ENCODE data around the gene DHRS1.

DHRS1 gene

GRCh38 chr14:24309538-24310264 lies 10.1 kb upstream of the DHRS1 start, which contains the start of gene LTB4R2:
Gene LTB4R2, plus strand, starts transcription at chr14:24310140. Its CDS starts 525 bp downstream, at chr14:24310665.
- DNase-seq (ENCODE audit: low read depth in 2 of 2) = no peak

GRCh38 chr14:24308342-24309124 lies 9.0 kb upstream of the DHRS1 start:
- DNase-seq (ENCODE audit: low read depth in 2 of 2) = no peak

- no peak for DNase-seq (ENCODE audit: low read depth in 2 of 2)
These were observed 8.2 kb upstream of the DHRS1 start, which contains the start of gene CIDEB for GRCh38 chr14:24307575-24308341. Gene CIDEB, minus strand, starts transcription at chr14:24307977. Its CDS starts 119 bp downstream, at chr14:24307858.

DNA sequence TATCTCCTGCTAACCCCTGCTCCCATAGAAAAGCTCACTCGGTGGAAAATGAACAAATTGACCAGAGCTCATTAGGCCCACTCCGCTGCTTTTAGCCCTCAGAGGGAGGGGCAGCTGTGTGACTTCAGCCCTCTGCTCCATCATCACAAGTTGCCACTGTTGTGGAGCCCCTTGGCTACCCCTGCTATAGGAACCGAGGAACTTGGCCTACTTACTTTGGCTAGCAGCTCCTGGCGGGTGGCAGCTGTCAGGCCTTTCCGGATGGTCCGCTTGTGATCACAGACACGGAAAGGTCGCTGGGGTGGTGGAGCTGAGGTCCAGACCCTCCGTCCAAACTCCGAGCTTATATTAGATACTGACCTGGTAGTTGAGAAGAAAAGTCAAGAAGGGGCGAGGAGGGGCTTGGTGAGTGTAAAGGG lies 7.6 kb upstream of the DHRS1 start:
- DNase-seq (ENCODE audit: low read depth in 2 of 2) = no peak

DNA sequence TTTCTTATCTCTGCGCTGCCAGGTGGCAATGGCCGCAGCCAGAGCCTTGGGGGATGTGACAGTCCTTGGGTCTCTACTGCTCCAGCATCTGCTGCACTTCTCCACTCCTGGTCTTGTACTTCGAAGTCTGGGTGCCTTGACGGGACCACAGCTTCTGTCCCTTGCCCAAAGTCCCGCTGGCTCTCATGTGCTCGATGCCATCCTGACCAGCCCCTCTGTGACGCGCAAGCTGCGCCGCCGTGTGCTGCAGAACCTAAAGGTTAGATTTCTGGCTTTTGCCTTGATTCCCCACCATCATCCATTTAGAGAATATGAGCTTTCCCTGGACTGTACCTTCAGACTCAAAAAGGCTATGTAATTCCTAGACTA lies 4.4 kb upstream of the DHRS1 start:
- no peak for DNase-seq (ENCODE audit: low read depth in 2 of 2)

DNA sequence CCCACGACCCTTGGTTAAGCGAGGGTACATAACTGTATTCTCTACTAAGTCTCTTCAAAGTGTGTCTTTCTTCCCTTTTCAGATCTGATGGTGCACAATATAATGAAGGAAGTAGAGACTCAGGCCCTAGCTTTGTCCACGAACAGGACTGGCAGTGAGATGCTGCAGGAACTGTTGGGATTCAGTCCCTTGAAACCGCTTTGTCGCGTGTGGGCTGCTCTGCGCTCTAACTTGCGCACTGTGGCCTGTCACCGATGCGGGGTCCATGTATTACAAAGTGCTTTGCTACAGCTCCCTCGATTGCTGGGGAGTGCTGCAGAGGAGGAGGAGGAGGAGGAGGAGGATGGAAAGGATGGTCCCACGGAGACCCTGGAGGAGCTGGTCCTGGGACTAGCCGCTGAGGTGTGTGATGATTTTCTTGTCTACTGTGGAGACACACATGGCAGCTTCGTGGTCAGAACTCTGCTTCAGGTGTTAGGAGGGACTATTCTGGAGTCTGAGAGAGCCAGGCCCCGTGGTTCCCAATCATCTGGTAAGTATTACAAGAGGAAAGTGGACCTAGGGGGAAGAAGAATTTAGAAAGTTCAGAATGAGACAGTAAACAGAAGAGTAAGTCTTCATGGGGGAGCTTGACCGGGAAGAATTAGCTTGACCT lies 873 bp upstream of the DHRS1 start:
- no peak for DNase-seq (ENCODE audit: low read depth in 2 of 2)

GRCh38 chr14:24298892-24299254 lies 707 bp downstream of the DHRS1 start:
- no peak for DNase-seq (ENCODE audit: low read depth in 2 of 2)

DNA sequence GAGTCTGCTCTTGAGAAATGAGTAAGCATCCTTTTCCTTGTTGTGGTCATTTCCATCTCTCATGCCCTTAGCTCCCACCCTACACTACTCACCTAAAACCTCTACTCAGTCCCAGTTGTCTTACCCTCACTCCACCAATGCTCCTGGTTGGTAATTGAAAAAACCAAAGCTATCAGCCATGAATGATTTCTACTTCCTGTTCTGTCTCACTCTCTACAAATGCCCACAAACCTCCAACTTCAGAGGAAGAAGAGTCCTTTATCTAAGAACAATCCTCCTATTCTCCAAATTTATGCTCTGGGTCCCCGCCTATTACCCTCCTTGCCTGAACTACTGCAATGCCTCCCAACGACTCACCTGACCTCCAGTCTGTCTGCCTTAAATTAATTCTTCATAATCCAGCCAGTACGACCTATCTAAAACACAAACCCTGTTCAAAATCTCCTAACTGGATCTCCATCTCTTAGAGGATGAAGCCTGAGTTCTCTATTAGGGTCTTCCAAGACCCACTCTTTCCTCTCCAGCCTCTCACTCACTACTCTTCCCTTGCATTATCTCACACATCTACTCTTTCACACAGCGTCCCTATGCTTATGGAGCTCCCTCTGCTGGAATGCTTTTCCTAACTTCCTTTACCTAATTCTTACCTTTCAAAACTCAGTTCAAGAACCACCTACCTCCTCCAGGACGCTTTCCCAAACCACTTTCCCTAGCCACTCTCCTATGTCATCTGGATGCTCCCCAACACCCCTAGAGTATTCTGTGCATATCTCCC lies 2.2 kb downstream of the DHRS1 start:
- no peak for DNase-seq (ENCODE audit: low read depth in 2 of 2)

GRCh38 chr14:24296341-24297157 lies 3.0 kb downstream of the DHRS1 start:
- peak in 1 of 2 donors; percentile 49 for DNase-seq (ENCODE audit: low read depth in 2 of 2)

GRCh38 chr14:24293525-24293924 lies 6.1 kb downstream of the DHRS1 start:
- DNase-seq (ENCODE audit: low read depth in 2 of 2) = no peak

GRCh38 chr14:24292118-24292807 lies 7.3 kb downstream of the DHRS1 start:
- no peak for DNase-seq (ENCODE audit: low read depth in 2 of 2)

DNA sequence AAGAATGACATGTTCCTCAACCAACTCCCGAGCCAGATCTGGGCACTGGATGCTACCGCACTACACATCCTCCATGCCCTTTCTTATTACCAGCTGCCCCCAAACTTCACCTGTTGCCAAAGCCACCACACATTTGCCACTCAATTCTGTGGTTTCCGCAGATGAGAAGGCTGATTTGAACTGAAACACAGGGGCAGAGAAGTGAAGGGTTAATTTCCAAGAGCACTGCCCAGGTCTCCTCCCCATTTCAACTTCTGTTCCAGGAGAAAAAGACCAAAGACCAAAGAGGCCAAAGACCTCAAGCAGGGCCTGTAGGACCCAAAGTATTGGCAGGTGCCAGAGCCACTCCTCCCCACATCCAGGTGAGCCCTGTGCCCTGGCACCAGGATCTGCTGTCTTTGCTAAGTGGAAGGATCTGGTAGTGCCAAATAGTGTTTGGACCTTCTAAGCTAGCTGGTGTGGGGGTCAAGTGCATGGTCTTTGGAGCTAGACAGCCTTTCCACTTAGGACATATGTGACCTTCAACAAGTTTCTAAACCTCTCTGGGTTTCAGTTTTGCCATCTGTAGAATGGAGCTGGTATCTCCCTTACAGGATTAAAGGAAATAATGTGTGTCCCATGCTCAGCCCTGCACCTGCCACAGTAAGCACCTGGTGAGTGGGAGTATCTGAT lies 8.0 kb downstream of the DHRS1 start:
- no peak for DNase-seq (ENCODE audit: low read depth in 2 of 2)

GRCh38 chr14:24290746-24291145 lies 8.8 kb downstream of the DHRS1 start:
- DNase-seq (ENCODE audit: low read depth in 2 of 2) = no peak

DNA sequence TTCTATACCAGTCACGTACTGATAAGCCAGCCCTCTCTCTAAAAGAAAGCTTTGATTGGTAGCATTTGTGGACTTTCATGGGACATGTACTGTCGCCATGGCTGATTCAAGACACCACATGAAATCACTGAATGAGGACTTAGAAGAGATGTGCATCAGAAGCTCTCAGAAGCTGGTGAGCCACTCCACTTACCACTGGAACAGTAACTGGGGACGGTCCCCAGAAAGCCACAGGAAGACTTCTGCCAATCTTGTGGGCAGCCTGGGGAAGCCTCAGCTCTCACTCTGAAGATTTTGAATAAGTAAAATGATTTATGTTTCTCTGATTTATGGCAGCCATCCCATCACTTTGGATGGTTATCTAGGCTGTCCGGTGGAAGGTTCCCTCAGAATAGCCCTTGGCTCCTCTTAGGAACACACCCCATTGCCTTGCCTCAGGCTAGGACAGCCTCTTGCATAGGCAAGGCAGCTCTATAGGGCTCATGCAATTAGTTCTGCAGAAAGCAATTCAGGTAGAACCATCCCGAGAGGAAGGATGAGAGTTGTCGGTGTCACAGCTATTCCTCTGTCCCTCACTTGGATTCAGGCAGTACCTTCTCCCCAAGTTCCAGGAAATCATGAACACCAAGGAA lies 9.8 kb downstream of the DHRS1 start:
- DNase-seq (ENCODE audit: low read depth in 2 of 2) = no peak

- DNase-seq (ENCODE audit: low read depth in 2 of 2) = no peak
These were observed 12.6 kb downstream of the DHRS1 start for GRCh38 chr14:24286996-24287395.

GRCh38 chr14:24285351-24285750 lies 14.2 kb downstream of the DHRS1 start:
- DNase-seq (ENCODE audit: low read depth in 2 of 2) = no peak

- no peak for DNase-seq (ENCODE audit: low read depth in 2 of 2)
These were observed 15.0 kb downstream of the DHRS1 start for GRCh38 chr14:24284501-24285035.

DNA sequence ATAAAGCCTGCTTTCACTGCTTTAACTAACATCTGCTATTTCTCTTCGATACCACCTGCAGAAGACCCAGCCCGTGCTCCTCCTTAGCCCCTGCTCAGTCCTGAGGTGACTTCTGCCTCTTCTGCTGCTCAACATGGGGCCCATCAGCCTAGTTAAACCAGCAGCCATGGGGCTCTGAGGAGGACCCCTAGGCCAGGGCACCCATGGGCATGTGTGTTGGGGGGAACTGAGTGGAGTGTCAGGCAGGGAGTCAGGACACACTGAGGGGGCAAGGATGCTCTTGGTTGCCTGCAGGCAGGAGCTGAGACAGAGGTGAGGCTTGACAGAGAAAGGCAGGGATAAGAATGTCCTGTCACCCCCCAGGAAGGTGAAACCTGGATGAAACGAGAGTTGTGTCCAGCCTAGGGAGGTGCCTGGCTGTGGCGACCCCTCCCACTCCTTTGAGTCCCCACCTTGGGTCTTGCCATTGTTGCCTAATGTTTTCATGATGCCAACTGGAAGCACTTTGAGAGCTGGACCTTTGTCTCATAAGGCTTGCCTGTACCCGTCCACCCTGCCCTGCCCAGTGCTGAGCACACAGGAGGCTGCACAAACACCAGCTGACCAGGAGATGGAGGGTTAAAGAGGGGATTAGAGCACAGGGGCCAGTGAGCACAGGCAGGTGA lies 15.7 kb downstream of the DHRS1 start:
- no peak for DNase-seq (ENCODE audit: low read depth in 2 of 2)

Measured in stimulated activated CD4-positive, alpha-beta T cell treated with anti-CD3 and anti-CD28 coated beads, Interleukin-1b, Interleukin-23, amount 100 ng/mL, for 1 hour (primary cell).